Progenitor cell of endocrine pancreas (in vitro differentiated cells): ENCODE data around the gene P2RY8. TPM values are rescaled to one million over a fixed set of nuclear protein-coding genes. Genes with fewer than 3 reads are reported as not detected.

ENCODE experiments used
- DNase-seq: peaks from one replicate; pipeline ENCODE4 v3.0.0; 2021; ENCODE audit warnings: low spot score; ENCODE audit not compliant: unreplicated experiment
- H3K27ac Mint-ChIP-seq: 2 replicates; pipeline ENCODE4 v1.8.0; 2021; ENCODE audit warnings: mild to moderate bottlenecking, moderate library complexity, mixed read lengths
- H3K27me3 Mint-ChIP-seq: 2 replicates; pipeline ENCODE4 v1.8.0; 2021; ENCODE audit warnings: mixed read lengths
- H3K36me3 Mint-ChIP-seq: 2 replicates; pipeline ENCODE4 v1.8.0; 2022; ENCODE audit warnings: mixed read lengths; ENCODE audit not compliant: insufficient read depth
- H3K4me1 Mint-ChIP-seq: 2 replicates; pipeline ENCODE4 v1.8.0; 2021; ENCODE audit warnings: low read depth, mixed read lengths
- H3K4me3 Mint-ChIP-seq: 2 replicates; pipeline ENCODE4 v1.8.0; 2021; ENCODE audit warnings: low read depth, mild to moderate bottlenecking, moderate library complexity, mixed read lengths
- H3K9me3 Mint-ChIP-seq: 2 replicates; pipeline ENCODE4 v1.8.0; 2021; ENCODE audit warnings: low read depth, mixed read lengths
- CTCF ChIP-seq: fragments of 200-600 bp; sonication (generic); IDR thresholded peaks from one replicate; pipeline ENCODE4 v1.5.0; 2021; ENCODE audit warnings: antibody characterized with exemption, mild to moderate bottlenecking; ENCODE audit not compliant: unreplicated experiment
- total RNA-seq: library from RNA; stranded (reverse); gene quantifications from 2 replicates; pipeline ENCODE4 v1.2.1, GENCODE V29; 2021

P2RY8 gene
- total RNA-seq, 1 donor from 2014 or later = not detected

DNA sequence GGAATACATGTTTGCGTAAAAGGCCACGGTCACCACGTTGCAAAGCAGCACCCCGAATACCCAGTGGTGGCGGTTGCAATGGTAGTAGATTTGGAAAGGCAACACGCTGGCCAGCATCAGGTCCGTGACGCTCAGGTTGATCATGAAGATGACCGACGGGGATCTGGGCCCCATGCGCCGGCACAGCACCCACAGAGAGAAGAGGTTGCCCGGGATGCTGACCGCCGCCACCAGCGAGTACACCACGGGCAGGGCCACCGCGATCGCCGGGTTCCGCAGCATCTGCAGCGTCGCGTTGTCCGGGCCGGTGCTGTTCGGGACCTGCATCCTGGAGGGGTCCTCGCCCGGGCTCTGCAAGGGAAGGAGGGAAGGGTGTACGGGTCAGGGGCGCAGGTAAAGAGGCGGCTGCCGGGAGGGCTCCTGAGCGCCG lies 70.7 kb downstream of the P2RY8 start:
- H3K9me3 Mint-ChIP-seq = no peaks in the 10 kb centered on the region

DNA sequence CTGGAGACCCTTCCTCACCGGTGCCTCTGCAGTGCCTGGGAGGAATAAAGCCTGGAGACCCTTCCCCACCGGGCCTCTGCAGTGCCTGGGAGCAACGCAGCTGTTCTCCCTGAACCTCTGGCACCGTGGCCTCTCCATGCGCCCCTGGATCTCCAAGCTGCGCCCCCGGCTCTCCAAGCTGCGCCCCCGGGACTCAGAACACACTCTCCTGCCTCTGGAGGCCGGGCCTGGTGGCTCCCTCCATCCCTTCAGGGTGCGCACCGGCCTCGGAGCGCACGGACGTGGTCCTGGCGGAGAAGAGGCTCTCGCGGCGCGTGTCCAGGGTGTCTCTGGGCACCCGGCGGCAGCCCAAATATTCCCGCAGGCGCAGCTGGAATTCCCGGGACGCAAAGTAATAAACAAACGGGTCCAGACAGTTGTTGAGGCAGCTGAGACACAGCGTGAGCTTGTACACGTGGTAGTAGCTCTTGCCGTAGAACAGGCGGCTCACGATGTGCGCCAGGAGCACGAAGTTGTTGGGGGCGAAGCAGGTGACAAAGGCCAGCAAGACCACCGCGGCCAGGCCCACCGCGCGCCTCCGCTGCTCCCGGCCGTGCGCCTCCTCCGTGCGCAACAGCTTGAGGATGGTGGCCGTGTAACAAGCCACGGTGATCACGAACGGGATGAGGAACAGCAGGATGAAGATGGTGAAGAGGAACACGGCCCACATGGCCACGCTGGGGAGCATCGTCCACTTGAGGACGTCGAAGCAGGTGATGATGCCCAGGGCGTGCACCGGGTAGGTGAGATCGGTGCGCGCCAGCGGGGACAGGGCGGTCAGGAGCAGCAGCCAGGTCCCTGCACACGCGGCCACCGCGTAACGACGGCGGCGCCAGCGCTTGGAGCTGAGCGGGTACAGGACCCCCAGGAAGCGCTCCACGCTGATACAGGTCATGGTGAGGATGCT lies 71.4 kb downstream of the P2RY8 start:
- Mint-ChIP-seq H3K9me3 (no peaks in the 10 kb centered on the region), H3K27ac (no peak overlapping the region), H3K36me3 (no peaks in the 10 kb centered on the region), H3K27me3 (peaks cover 10% of the 10 kb centered on the region), H3K4me3 (no peak overlapping the region), H3K4me1 (no peaks in the 10 kb centered on the region)
- peak; percentile 7 for DNase-seq
- no peak for TF ChIP-seq CTCF

More for the DNA sequence above, 70.7 kb downstream of the P2RY8 start:
- no peak for TF ChIP-seq CTCF
- no peaks in the 10 kb centered on the region for H3K4me1 Mint-ChIP-seq
- no peak overlapping the region for H3K27ac Mint-ChIP-seq
- no peak overlapping the region for H3K4me3 Mint-ChIP-seq
- H3K27me3 Mint-ChIP-seq = peaks cover 10% of the 10 kb centered on the region
- peak; percentile 3 for DNase-seq
- no peaks in the 10 kb centered on the region for H3K36me3 Mint-ChIP-seq

- H3K27ac Mint-ChIP-seq = no peak overlapping the region
- no peaks in the 10 kb centered on the region for H3K4me1 Mint-ChIP-seq
- DNase-seq = peak; percentile 4
- peaks cover 10% of the 10 kb centered on the region for H3K27me3 Mint-ChIP-seq
- H3K9me3 Mint-ChIP-seq = no peaks in the 10 kb centered on the region
- no peak for TF ChIP-seq CTCF
- H3K4me3 Mint-ChIP-seq = no peak overlapping the region
- H3K36me3 Mint-ChIP-seq = no peaks in the 10 kb centered on the region
Observed at GRCh38 chrX:1464971-1465285, 72.1 kb downstream of the P2RY8 start.

DNA sequence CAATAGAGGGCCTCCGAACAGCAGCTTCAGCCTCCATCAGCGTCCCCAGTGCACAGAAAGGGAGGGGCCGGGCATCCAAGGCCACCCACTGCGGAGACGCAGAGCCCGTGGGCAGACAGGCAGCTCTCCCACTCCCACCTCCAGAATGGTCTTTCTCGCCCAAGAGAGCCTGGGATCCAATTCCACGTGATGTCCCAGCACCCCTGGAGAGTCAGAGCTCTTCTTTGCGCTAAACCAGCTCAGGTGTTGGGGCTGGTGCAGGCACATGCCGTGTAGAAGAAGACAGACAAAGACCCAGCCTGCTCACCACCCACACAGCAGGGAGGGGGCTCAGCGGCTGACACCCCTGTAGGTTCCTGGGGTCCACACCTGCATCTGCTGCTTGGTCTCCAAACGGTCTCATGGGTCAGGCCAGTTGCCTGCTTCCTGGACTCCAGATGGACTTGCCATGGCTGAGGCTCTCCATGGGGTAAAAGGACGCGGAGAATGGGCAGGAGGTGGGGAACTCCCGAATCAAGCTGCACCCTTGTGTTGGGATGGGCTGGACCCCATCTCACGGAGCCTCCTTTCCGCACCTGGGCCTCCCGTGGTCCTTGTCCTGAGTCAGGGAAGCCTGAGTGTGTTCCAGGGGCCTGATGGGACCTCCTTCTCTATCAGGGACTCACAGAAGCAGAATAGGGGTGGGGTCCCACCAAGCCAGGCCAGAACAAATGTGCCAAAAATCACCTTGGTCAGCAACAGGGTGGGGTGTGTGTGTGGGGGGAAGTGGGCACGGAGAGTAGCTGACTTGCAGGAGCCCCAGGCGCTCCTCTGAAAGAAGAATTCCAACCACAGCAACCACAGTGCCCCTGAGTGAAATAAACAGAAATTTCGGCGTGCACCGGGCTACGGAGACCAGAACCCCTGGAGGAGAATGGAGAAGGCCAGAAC lies 72.7 kb downstream of the P2RY8 start:
- H3K9me3 Mint-ChIP-seq = no peaks in the 10 kb centered on the region
- no peaks in the 10 kb centered on the region for H3K36me3 Mint-ChIP-seq
- H3K4me1 Mint-ChIP-seq = no peaks in the 10 kb centered on the region
- DNase-seq = no peak
- no peak for TF ChIP-seq CTCF
- no peak overlapping the region for H3K4me3 Mint-ChIP-seq
- peaks cover 10% of the 10 kb centered on the region for H3K27me3 Mint-ChIP-seq
- H3K27ac Mint-ChIP-seq = no peak overlapping the region

DNA sequence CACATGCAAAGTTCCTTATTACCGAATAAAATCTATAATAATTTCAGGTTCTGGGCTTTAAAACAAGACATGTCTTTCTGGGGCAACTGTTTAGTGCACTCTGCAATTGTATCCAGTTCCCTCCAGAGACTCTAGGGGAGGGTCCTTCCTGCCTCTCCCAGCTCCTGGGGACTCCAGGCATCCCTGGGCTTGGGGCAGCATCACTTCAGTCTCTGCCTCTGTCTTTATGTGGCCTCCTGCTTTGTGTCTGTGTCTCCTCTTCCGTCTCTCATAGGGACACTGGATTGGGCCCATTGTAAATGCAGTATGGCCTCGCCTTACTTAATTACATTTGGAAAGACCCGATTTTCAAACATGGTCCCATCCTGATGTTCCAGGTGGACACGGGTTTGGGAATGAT lies 73.4 kb downstream of the P2RY8 start:
- no peak for DNase-seq
- no peak overlapping the region for H3K4me3 Mint-ChIP-seq

More for the DNA sequence above, 73.4 kb downstream of the P2RY8 start:
- H3K36me3 Mint-ChIP-seq = no peaks in the 10 kb centered on the region
- TF ChIP-seq CTCF = no peak
- H3K9me3 Mint-ChIP-seq = no peaks in the 10 kb centered on the region
- H3K27ac Mint-ChIP-seq = no peak overlapping the region
- peaks cover 10% of the 10 kb centered on the region for H3K27me3 Mint-ChIP-seq
- no peaks in the 10 kb centered on the region for H3K4me1 Mint-ChIP-seq
